Fibroblast of peridontal ligament (primary cell): ENCODE results near the gene NEDD4L.
A peak's percentile ranks its signal among the peaks of the same experiment; 100 is the strongest.
"Not testable (repeated sequence)": the region's sequence is repeated elsewhere in the genome, so short reads cannot be mapped to it uniquely, and the experiment has no call there.

Experiments used
- DNase-seq: peaks from one replicate; pipeline ENCODE4 v3.0.0-alpha.2; 2010; ENCODE audit errors: extremely low read depth

Gene NEDD4L

DNA sequence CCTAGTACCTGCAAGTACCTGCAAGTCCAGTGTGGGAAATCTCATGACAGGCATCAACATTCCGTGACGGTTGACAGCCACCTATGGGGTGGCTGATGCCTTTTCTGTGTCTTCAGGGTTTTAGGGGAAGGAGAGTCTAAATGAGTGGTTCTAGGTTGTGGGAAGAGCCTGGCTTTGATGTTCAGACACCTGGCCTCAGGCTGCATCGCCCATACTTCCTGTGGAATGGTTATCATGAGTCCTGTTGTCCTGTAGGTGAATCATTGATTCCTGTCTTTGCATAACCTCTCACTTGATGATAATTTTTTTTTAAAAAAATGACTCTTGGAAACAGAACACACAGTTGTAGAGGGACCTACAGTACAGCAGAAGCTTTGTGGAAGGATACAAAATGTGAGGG, 108.9 kb downstream of the NEDD4L start:
- no peak for DNase-seq

DNA sequence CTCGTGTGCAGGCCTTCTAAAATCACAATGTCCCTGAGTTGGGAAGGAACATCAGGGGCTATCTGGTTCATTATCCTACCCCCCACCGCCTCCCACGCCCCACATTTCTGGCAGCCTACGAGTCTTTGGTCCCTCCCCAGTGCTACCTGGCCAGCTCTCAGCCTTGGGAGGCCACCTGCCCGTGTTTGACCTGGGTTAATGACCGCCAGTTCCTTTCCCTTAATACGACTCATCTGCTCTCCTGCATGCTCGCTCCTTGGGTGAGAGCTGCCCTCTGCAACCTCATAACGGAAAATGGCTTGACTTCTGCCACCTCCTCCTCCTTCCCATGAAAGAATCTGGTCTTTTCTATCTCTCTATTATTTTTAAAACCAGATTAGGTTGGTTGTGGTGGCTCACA, 112.5 kb downstream of the NEDD4L start:
- no peak for DNase-seq

DNA sequence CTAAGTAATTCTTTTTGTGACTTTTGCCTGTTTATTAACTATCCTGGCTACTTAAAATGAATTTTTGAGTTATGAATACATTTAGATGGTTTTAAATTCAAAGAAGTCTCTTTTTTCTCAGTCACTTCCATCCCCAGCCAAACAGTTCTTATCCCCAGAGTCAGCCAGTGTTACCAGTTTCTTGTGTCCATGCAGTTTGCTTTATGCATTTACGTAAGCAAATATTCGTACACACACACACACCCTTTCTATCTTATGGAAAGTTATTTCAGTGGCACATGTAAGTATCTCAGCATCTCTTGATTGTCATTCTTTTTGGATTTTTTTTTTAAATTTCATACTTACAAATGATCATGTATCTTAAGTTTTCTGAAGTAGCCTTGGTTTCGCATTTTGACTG, 113.2 kb downstream of the NEDD4L start:
- no peak for DNase-seq

- no peak for DNase-seq
These were observed 114.0 kb downstream of the NEDD4L start for GRCh38 chr18:58158008-58158407.

DNA sequence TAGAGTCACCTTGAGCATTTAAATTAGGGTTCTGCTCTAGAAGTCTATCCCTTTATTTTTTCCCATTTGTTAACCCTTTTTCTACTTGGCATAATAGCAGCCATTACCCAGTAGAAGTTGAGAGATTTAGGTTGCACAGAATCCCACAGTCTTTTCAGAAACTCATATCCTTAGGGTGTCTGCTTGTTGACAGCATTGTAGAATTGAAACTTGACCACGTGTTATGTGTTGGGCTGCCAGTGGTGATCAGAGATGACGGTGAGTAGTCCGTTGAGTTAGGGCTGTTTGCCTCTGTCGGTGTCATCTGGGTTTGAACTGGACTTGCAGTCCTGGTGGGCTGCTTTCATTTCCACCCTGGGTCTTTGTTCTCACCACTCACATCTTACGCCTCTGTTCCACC, 114.4 kb downstream of the NEDD4L start:
- DNase-seq: no peak

DNA sequence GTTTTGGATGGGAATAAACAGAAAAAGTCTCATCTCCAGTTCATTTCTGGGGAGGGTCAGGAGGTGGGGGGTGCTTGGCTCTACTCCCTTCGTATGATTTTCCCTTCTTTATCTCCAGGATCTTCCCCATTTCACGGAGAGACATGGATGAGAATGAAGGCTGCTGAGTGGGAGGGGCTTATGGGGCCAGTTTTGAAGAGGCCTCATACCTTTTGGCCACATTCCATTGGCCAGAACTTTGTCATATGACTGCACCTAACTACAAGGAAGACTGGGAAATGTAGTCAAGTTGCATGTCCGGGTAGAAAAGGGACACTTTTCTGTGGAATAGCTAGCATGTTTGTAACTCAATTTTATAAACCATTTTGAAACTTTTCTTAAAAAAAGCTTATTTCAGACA, 117.6 kb downstream of the NEDD4L start:
- DNase-seq: peak; percentile 31

- no peak for DNase-seq
These were observed 118.1 kb downstream of the NEDD4L start for GRCh38 chr18:58162127-58162526.

DNA sequence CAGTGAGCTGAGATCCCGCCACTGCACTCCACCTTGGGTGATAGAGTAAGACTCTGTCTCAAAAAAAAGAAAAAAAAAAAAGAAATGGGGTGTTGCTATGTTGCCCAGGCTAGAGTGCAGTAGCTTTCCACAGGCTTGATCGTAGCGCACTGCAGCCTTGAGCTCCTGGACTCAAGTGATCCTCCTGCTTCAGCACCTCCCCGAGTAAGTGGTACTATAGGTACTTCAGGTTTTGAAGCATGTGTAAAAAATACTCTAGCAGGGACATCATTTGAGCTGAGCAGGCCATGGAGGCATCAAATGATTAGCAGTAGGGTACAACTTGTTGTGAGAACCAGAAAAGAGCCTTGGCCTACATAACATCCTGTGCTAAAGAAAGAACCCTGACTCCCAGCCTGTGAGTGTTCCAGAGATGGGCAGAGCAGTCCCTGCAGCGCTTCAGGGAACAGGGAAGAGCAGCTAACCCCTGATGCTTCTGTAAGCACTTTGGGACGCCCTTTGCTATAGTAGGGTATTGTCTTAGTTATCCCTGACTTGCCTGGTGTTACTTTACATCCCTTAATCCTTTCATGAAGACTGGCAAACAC, 119.1 kb downstream of the NEDD4L start:
- DNase-seq: no peak

DNA sequence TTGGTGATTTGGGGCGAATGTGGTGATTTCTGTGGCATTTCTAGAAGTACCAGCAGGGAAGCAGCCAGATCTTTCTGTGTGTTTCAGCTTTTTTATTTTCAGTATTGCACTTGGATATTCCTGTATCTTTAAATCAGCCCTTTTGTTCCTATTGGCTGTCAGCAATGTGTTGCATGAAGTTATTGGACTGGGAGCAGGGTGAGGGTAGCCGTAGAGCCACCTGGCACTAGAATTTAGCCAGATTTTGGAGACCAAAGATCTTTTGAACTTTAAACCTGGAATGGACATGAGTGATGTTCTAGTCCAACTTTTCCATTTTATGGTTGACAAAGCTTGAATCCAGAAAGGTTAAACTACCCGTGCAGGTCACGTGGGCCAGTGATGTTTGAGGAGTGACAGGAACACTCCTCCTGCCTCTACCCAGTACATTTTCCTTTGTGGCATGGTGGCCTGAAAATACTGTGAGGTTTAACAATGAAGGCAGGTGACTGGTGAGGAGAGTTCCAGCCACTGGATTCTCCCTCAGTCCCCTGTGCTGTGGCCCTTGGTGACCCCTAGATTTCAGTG, 122.3 kb downstream of the NEDD4L start:
- DNase-seq: no peak

- DNase-seq: no peak
These were observed 123.0 kb downstream of the NEDD4L start for GRCh38 chr18:58167073-58167472.

DNA sequence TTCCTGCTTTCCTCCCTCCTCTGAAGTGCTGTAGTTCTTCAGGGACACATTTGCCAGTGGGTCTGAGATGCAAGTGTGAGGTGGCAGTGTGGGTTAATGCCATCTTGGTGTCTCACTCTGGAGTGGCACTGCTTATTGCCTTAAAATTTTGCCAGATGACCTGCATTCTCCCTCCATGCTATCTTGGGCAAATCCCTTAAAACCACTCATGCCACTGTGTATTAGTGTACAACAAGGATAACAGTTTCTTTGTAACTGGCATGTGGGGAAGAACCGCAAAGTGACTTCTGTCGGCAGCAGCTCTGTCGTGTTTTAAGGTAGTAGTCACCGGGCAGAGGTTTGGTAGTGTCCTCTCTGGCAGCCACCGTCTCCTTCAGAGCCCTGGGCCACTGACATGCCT, 124.2 kb downstream of the NEDD4L start:
- no peak for DNase-seq

- DNase-seq: no peak
These were observed 125.0 kb downstream of the NEDD4L start for GRCh38 chr18:58168993-58169392.

- DNase-seq: no peak
These were observed 125.4 kb downstream of the NEDD4L start for GRCh38 chr18:58169472-58169871.

DNA sequence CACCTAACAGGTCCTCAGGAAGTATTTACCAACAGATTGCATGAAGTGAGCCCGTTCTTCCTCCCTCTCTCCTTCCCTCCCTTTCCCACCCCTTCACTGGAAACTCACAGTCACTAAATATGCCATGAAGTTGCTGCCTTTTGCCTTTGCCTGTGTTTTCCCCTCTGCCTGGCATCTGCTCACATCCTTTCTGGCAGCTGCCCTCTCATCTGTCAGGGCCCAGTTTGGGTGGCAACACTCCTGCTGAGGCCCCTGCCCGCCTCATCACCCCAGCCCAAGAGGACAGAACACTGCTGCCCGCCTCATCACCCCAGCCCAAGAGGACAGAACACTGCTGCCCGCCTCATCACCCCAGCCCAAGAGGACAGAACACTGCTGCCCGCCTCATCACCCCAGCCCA, 126.0 kb downstream of the NEDD4L start:
- DNase-seq: not testable (repeated sequence)

GRCh38 chr18:58172031-58172430, 128.0 kb downstream of the NEDD4L start:
- DNase-seq: no peak

- no peak for DNase-seq
These were observed 130.3 kb downstream of the NEDD4L start for GRCh38 chr18:58174285-58174684.

DNA sequence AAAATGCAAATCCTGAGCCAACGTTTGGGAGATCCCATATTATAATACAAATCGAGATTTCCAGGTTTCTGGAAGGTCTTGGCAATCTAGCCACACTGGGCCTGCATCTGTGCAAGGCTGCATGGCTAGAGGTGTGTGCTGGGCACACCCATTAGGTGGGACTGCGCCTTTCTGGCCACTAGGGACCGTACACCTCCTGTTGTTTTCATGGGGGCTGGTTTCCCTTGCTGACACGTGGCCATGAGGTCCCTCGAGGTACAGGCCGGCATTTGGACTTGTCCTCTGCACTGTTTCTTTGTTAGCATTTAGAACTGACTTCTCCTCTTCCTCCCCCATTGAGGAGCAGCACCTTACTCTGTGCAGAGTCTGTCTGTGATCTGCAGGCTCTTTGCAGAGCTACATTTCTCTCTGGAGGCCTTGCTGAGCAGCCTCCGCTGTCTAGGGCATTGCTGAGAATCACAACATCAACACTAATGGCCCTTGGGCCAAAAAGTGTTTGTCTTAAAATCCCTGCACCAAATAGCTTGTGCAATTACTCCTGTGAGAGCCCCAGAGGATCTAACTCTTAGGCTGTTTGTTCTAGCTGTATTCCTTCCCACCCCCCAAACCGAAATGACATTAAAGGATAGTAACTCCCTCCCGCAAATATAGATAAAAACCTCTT, 131.2 kb downstream of the NEDD4L start:
- no peak for DNase-seq

DNA sequence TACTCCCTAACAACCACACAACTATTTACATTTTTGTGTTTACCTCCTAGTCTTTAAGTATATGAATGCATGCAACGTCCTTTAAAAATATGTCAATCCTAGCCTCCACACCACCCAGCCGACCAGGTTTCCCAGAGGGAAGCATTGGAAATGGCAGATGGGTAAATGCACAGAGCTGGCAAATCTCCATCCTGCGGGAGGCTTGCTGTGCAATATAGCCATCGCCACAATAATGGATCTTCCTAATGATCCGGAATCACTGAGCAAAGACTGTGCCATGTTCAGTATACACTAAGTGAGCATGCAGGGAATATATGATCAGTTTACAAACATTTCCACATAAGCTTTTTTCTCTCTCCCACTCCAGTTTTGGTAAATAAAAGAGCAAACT, 131.8 kb downstream of the NEDD4L start:
- no peak for DNase-seq

DNA sequence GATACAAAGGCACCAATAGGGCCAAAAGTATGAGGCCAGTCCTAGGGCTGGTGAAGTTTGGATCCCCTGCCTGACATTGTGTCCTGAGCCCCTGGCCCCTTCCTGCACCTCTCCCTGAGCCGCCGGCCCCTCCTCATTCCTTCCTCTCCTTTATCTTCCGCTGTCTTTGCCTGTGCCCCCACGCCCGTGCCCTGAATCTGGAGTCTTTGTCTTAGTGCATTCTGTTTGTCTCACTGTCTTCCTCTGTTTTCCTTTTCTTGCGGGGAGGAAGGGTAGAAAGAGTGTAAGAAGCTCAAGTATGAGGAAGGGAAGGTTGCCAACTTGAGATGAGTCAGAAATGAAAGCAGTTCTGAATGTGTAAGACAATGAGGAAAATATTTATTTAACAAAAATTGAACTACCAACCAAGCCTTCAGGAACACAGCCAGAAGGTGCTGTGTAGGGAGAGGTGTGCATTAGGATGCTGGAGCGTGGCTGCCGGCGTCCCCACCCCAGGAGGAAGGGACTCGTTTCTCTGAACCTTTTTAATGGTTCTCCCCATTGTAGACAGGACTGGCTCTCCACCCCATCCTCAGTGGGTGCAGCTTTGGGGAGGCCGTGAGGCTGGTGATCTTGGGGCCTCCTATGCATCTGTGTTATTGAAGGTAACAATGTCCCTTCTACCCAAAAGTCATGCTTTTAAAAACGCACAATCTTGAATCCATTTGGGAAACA, 133.1 kb downstream of the NEDD4L start:
- DNase-seq: peak; percentile 96

DNA sequence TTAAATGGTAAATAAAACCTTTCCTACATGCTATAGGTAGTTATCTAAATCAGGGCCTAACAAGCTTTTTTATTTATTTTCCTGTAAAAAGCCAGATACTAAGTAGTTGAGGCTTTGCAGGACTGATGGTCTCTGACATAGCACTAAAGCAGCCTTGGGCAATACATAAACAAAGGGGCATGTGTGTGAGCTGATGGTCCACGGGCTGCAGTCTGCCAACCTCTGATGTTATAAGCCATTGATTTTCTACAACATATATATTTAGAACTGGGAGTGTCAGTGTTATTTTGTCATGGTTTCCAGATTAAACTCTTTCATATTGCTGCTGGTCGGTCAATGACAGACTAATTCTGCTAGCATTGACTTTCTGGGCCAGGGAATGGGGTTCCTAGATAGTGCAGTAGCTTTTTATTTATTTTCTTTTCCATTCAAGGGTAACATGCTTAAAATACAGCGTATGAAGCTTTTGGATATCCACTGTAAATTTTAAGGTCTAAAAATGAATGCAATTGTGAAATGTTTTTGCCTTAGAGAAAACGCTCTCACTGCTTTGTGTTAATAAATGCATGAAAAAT, 134.0 kb downstream of the NEDD4L start:
- peak; percentile 62 for DNase-seq

DNA sequence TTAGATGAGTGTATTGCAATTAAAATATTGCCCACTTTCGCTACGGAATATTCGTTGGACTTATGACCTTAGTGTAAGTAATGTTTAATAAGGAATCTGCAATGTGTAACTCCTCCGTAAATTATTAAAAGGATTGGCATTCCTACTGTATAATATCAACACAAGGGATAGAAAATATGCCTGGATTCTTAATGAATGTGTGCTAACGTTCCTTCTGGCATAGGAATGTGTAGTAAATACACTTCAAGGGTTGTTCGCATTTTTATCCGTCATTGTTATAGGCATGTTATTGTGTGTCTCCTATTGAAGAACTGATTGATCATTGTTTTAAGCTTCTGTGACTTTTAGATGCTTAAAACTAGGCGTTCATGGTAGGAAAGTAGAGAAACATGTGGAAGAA, 134.5 kb downstream of the NEDD4L start:
- no peak for DNase-seq

GRCh38 chr18:58180172-58180571, 136.1 kb downstream of the NEDD4L start:
- no peak for DNase-seq
